K562 (cell line): Measurements from ENCODE around the gene NPM1. TPM values are rescaled to one million over a fixed set of nuclear protein-coding genes. Genes with fewer than 3 reads are reported as not detected.

ENCODE experiments used
- ATAC-seq: fragments of 200-7000 bp; cut with Tn5 transposase; 3 replicates; pipeline ENCODE4 v1.9.1; 2020; ENCODE audit warnings: moderate library complexity
- BruUV-seq: library from RNA; stranded (reverse); fragments of 400-500 nt; replicated peaks from 2 replicates; lab custom pipeline; 2021; lab: Mats Ljungman, UMichigan
- CTCF ChIA-PET: fragments of 300-600 bp; formaldehyde crosslinking; extraction: SDS; loops from one replicate; lab custom pipeline; 2021; ENCODE audit warnings: low intra/inter-chr PET ratio; lab: Yijun Ruan, JAX
- POLR2A ChIA-PET: fragments of 300-600, 350-650 bp; sonication (Branson Sonifier 250); formaldehyde crosslinking; extraction: SDS; loops from one replicate; lab custom pipeline; 2021; ENCODE audit warnings: antibody characterized with exemption, inconsistent platforms; lab: Yijun Ruan, JAX
- DNase-seq, 4 experiments: peaks; one replicate each; pipeline versions ENCODE4 v3.0.0 to v3.0.0-alpha.2; 2011 to 2018; ENCODE audit warnings: low spot score in 3 of 4, mixed read lengths in 3 of 4; ENCODE audit errors: extremely low read depth in 1 of 4
- FAIRE-seq: peaks from 2 replicates; lab custom pipeline; 2011; peaks lifted over from hg19 to GRCh38; lab: Jason Lieb, UNC
- H2AFZ ChIP-seq: 2 replicates; pipeline ENCODE4 v1.6.0; 2011; ENCODE audit warnings: low read depth, low read length, control low read depth, inconsistent platforms
- H3K27ac ChIP-seq: fragments of 200-600 bp; 3 replicates; pipeline ENCODE4 v1.8.0; 2011; ENCODE audit warnings: low read depth, mild to moderate bottlenecking, control low read depth, inconsistent platforms, low read length, moderate library complexity, mixed read lengths; ENCODE audit errors: extremely low read depth
- H3K27me3 ChIP-seq, 2 experiments: fragments of 300-600 bp in 1 of 2; 2 replicates in 1 of 2; 3 replicates in 1 of 2; pipeline versions ENCODE4 v1.6.0 to v1.8.0; 2011; ENCODE audit warnings: inconsistent platforms in 2 of 2, low read length in 2 of 2, mild to moderate bottlenecking in 1 of 2, mixed read lengths in 1 of 2, moderate library complexity in 1 of 2; ENCODE audit not compliant: control insufficient read depth in 2 of 2, insufficient read depth in 2 of 2
- H3K36me3 ChIP-seq: fragments of 300-600 bp; 3 replicates; pipeline ENCODE4 v1.8.0; 2011; ENCODE audit warnings: mild to moderate bottlenecking, low read length, inconsistent platforms; ENCODE audit not compliant: control insufficient read depth, insufficient read depth
- H3K4me1 ChIP-seq, 2 experiments: fragments of 200-600 bp in 1 of 2; replicated peaks in 1 of 2; 2 replicates in 1 of 2; 3 replicates in 1 of 2; pipeline versions ENCODE4 v1.5.1 to v1.8.0; 2011; ENCODE audit warnings: inconsistent platforms in 2 of 2, low read length in 2 of 2, mild to moderate bottlenecking in 1 of 2, mixed read lengths in 1 of 2, moderate library complexity in 1 of 2; ENCODE audit not compliant: control insufficient read depth in 2 of 2, insufficient read depth in 2 of 2
- H3K4me2 ChIP-seq: 2 replicates; pipeline ENCODE4 v1.6.1; 2011; ENCODE audit warnings: low read length, control low read depth, inconsistent platforms, mixed read lengths; ENCODE audit not compliant: insufficient read depth
- H3K4me3 ChIP-seq: fragments of 200-600 bp; sonication (generic), shearing (Covaris generic); 2 replicates; pipeline ENCODE4 v1.5.1; 2016; ENCODE audit warnings: control low read depth, inconsistent platforms
- H3K79me2 ChIP-seq: fragments of 200-600 bp; 3 replicates; pipeline ENCODE4 v1.8.0; 2011; ENCODE audit warnings: low read length, inconsistent platforms; ENCODE audit not compliant: control insufficient read depth, insufficient read depth
- H3K9ac ChIP-seq, 2 experiments: 2 replicates each; pipeline versions ENCODE4 v1.6.0 to v1.6.1; 2011; ENCODE audit warnings: low read depth in 2 of 2, low read length in 2 of 2, control low read depth in 1 of 2, inconsistent platforms in 1 of 2, mild to moderate bottlenecking in 1 of 2, mixed read lengths in 1 of 2; ENCODE audit not compliant: insufficient read depth in 1 of 2
- H3K9me1 ChIP-seq: one replicate; pipeline ENCODE4 v1.6.0; 2011; ENCODE audit warnings: inconsistent platforms, mild to moderate bottlenecking, low read length, moderate library complexity; ENCODE audit not compliant: control insufficient read depth, insufficient read depth
- H3K9me3 ChIP-seq: replicated peaks from 2 replicates; pipeline ENCODE4 v1.5.1; 2011; ENCODE audit warnings: low read depth, low read length, inconsistent platforms; ENCODE audit not compliant: control insufficient read depth, insufficient read depth
- H4K20me1 ChIP-seq: replicated peaks from 2 replicates; pipeline ENCODE4 v1.6.1; 2011; ENCODE audit warnings: low read length, inconsistent platforms, mixed read lengths; ENCODE audit not compliant: control insufficient read depth, insufficient read depth
- GTF2B ChIP-seq: IDR thresholded peaks from 2 replicates; pipeline ENCODE4 v1.6.1; 2011; ENCODE audit not compliant: insufficient read length; ENCODE audit errors: extremely low read depth
- HMG20B ChIP-seq: fragments of 250-450 bp; sonication (Bioruptor Pico); IDR thresholded peaks from 2 replicates; pipeline ENCODE4 v1.5.0; 2021; ENCODE audit warnings: mild to moderate bottlenecking
- IRF2 ChIP-seq: sonication (generic); formaldehyde crosslinking; IDR thresholded peaks from 2 replicates; pipeline ENCODE4 v1.8.1; 2022; ENCODE audit warnings: mild to moderate bottlenecking, missing genetic modification reagents
- KHSRP ChIP-seq: fragments of 450-650 bp; IDR thresholded peaks from 2 replicates; pipeline ENCODE4 v1.6.1; 2017
- MAZ ChIP-seq, 2 experiments: fragments of 450-650 bp in 1 of 2; sonication (generic) in 1 of 2; formaldehyde crosslinking; IDR thresholded peaks in 1 of 2; conservative IDR thresholded peaks in 1 of 2; 2 replicates each; pipeline versions ENCODE4 v1.4.0 to v1.5.0; 2020; ENCODE audit warnings: mild to moderate bottlenecking in 1 of 2, missing genetic modification reagents in 1 of 2
- NUFIP1 ChIP-seq: fragments of 450-650 bp; IDR thresholded peaks from 2 replicates; pipeline ENCODE4 v1.6.1; 2018; ENCODE audit not compliant: partially characterized antibody
- RBM39 ChIP-seq: fragments of 200-400 bp; formaldehyde crosslinking; optimal IDR thresholded peaks from 2 replicates; pipeline ENCODE3; 2018; ENCODE audit warnings: low read depth, low read length
- SETDB1 ChIP-seq: IDR thresholded peaks from one replicate; pipeline ENCODE4 v1.6.1; 2012; ENCODE audit warnings: low read length, control low read depth, inconsistent platforms
- SNIP1 ChIP-seq: fragments of 450-650 bp; IDR thresholded peaks from 2 replicates; pipeline ENCODE4 v1.7.1; 2017; ENCODE audit warnings: low read depth, mild to moderate bottlenecking
- SP2 ChIP-seq: IDR thresholded peaks from 2 replicates; pipeline ENCODE4 v1.6.1; 2011; ENCODE audit warnings: mild to moderate bottlenecking, low read depth, low read length, moderate library complexity; ENCODE audit not compliant: poor library complexity, severe bottlenecking; ENCODE audit errors: extremely low read depth
- SRF ChIP-seq, 2 experiments: fragments of 250-450, 450-650 bp in 1 of 2; sonication (Bioruptor Pico) in 1 of 2; sonication (generic) in 1 of 2; formaldehyde crosslinking; IDR thresholded peaks; 2 replicates each; pipeline versions ENCODE4 v1.5.0 to v1.5.1; 2020 to 2022; ENCODE audit warnings: mild to moderate bottlenecking in 1 of 2, missing genetic modification reagents in 1 of 2
- SRSF1 ChIP-seq: fragments of 200-400 bp; formaldehyde crosslinking; IDR thresholded peaks from 2 replicates; pipeline ENCODE4 v1.6.1; 2017; ENCODE audit warnings: mild to moderate bottlenecking, low read depth, low read length, moderate library complexity
- SRSF3 ChIP-seq: fragments of 200-400 bp; formaldehyde crosslinking; IDR thresholded peaks from 2 replicates; pipeline ENCODE4 v1.6.1; 2016; ENCODE audit warnings: mild to moderate bottlenecking, low read length, moderate library complexity; ENCODE audit not compliant: insufficient read depth
- STAT5B ChIP-seq: fragments of 250-450 bp; sonication (Bioruptor Pico); IDR thresholded peaks from 2 replicates; pipeline ENCODE4 v1.8.0; 2021; ENCODE audit warnings: mild to moderate bottlenecking, inconsistent platforms
- TCF7 ChIP-seq: sonication (generic); IDR thresholded peaks from 2 replicates; pipeline ENCODE4 v1.6.1; 2016; ENCODE audit warnings: antibody characterized with exemption, borderline replicate concordance
- ZBTB34 ChIP-seq: fragments of 250-450 bp; sonication (Bioruptor Pico); IDR thresholded peaks from 2 replicates; pipeline ENCODE4 v1.8.0; 2021; ENCODE audit warnings: mild to moderate bottlenecking, moderate library complexity
- ZFP36 ChIP-seq: fragments of 150-350 bp; IDR thresholded peaks from 2 replicates; pipeline ENCODE4 v1.6.1; 2018; ENCODE audit warnings: low read length, low read depth; ENCODE audit not compliant: partially characterized antibody
- ZNF764 ChIP-seq: fragments of 250-450 bp; sonication (Bioruptor Pico); IDR thresholded peaks from 2 replicates; pipeline ENCODE4 v1.4.0; 2020; ENCODE audit warnings: low read depth, mild to moderate bottlenecking, moderate library complexity
- WGBS: fragments of 100-300 bp; shearing (Covaris generic); methylation state at CpG from one replicate; pipeline ENCODE4 v1.1.6; 2016; ENCODE audit warnings: low coverage, mixed read lengths; ENCODE audit not compliant: insufficient coverage; ENCODE audit errors: missing lambda C conversion rate; 5-methylcytosine and 5-hydroxymethylcytosine counted together
- in situ Hi-C: fragments of 300-500 bp; cut with MboI; formaldehyde crosslinking; loops from 4 replicates; pipeline ENCODE4 v1.15.0; 2018; ENCODE audit warnings: inconsistent platforms, mixed read lengths
- intact Hi-C: fragments of 100-400 bp; cut with micrococcal nuclease; formaldehyde crosslinking; loops from 2 replicates; pipeline ENCODE4 v1.14.2; 2022
- polyA plus RNA-seq, 8 experiments: library from polyadenylated mRNA; depleted of rRNA in 4 of 8; stranded (reverse) in 5 of 8; unstranded in 3 of 8; fragments of >200 nt; fragmentation: Nextera tagmentation in 2 of 8; fragmentation: Illumina TruSeq in 1 of 8; extraction: Ambion mirVana in 2 of 8; extraction: Trizol in 1 of 8; gene quantifications; 2 replicates each; pipeline versions ENCODE4 v1.2.1 to v1.2.3, GENCODE V29; 2011 to 2014; ENCODE audit warnings: inconsistent platforms in 1 of 8, missing spikeins in 1 of 8
- total RNA-seq, 7 experiments: library from RNA; depleted of rRNA in 6 of 7; stranded (reverse); fragments of >200 nt in 6 of 7; fragmentation: Illumina TruSeq in 2 of 7; extraction: Trizol in 2 of 7; gene quantifications; 2 replicates each; pipeline versions ENCODE4 v1.2.1 to v1.2.3, GENCODE V29; 2011 to 2021; ENCODE audit warnings: low replicate concordance in 1 of 7

Gene NPM1
- total and polyA plus RNA-seq, 9 of the 15 experiments (the other 6 are each of a cell fraction or from before 2014, with no cell fraction given): 2,438 to 6,909 (median 5,639) TPM

GRCh38 chr5:171392585-171393159, 5.0 kb downstream of the NPM1 start:
- in situ Hi-C loops: no loop called here
- H3K9me1 ChIP-seq: peaks cover 8% of the 10 kb centered on the region
- intact Hi-C loops: no loop called here
- H3K36me3 ChIP-seq: peaks cover 93% of the 10 kb centered on the region
- ChIA-PET CTCF (no interaction called here), POLR2A (interaction anchor here (0.6 to 1.2 kb wide), 3 partner anchors 13 to 1471 kb away, joined by 3 to 5 read pairs (median 4); no protein-coding TSS in a partner anchor)
- no peak overlapping the region for H2AFZ ChIP-seq
- peaks cover 12% of the 10 kb centered on the region in 2 experiments; a peak in 4 of 5 replicates for H3K4me1 ChIP-seq
- no peak overlapping the region for H3K27ac ChIP-seq
- DNase-seq: no peak
- BruUV-seq: no TSS peak
- WGBS: 87% methylated on average over 4 of the region's 4 CpGs
- FAIRE-seq: no peak
- H4K20me1 ChIP-seq: peaks cover 90% of the 10 kb centered on the region
- H3K9ac ChIP-seq: no peak overlapping the region
- no peak overlapping the region for H3K4me2 ChIP-seq
- ATAC-seq: no peak
- TF ChIP-seq NUFIP1 (no peak), HMG20B (CRISPR knock-in tag) (no peak), ZNF764 (CRISPR knock-in tag) (no peak), GTF2B (no peak), RBM39 (no peak), SRF (CRISPR knock-in tag; IDR thresholded peaks at IDR 0.05) (no peak), SP2 (no peak), SRSF1 (no peak), MAZ (CRISPR knock-in tag; conservative IDR thresholded peaks at IDR 0.05 in 1 of 2, IDR thresholded peaks at IDR 0.05 in 1 of 2) (no peak), IRF2 (no peak), STAT5B (CRISPR knock-in tag) (no peak), SRSF3 (no peak), SETDB1 (no peak), KHSRP (no peak), TCF7 (no peak), ZBTB34 (CRISPR knock-in tag) (no peak), SNIP1 (no peak), ZFP36 (no peak)
- peaks cover 100% of the 10 kb centered on the region for H3K79me2 ChIP-seq
- no peaks in the 10 kb centered on the region for H3K27me3 ChIP-seq
- H3K4me3 ChIP-seq: no peak overlapping the region
- H3K9me3 ChIP-seq: no peaks in the 10 kb centered on the region
